Skeletal muscle satellite cell (primary cell): ENCODE results near the gene AFAP1.

Experiments used
- H3K27me3 ChIP-seq: 2 replicates; pipeline ENCODE4 v1.7.0; 2013; ENCODE audit warnings: low read length; ENCODE audit not compliant: control insufficient read depth, insufficient read depth
- H3K36me3 ChIP-seq: 2 replicates; pipeline ENCODE4 v1.7.0; 2013; ENCODE audit warnings: mild to moderate bottlenecking, control low read depth, low read length; ENCODE audit not compliant: insufficient read depth
- H3K4me1 ChIP-seq: 2 replicates; pipeline ENCODE4 v1.7.0; 2013; ENCODE audit warnings: low read length; ENCODE audit not compliant: control insufficient read depth, insufficient read depth
- H3K4me2 ChIP-seq: 2 replicates; pipeline ENCODE4 v1.7.0; 2013; ENCODE audit warnings: mild to moderate bottlenecking, low read length
- H3K4me3 ChIP-seq: 2 replicates; pipeline ENCODE4 v1.7.0; 2013; ENCODE audit warnings: low read length
- H3K9ac ChIP-seq: 2 replicates; pipeline ENCODE4 v1.7.0; 2013; ENCODE audit warnings: mild to moderate bottlenecking, low read depth, low read length, moderate library complexity
- H3K9me3 ChIP-seq: replicated peaks from 2 replicates; pipeline ENCODE4 v1.7.0; 2013; ENCODE audit warnings: mild to moderate bottlenecking, control low read depth, low read length

The AFAP1 gene

DNA sequence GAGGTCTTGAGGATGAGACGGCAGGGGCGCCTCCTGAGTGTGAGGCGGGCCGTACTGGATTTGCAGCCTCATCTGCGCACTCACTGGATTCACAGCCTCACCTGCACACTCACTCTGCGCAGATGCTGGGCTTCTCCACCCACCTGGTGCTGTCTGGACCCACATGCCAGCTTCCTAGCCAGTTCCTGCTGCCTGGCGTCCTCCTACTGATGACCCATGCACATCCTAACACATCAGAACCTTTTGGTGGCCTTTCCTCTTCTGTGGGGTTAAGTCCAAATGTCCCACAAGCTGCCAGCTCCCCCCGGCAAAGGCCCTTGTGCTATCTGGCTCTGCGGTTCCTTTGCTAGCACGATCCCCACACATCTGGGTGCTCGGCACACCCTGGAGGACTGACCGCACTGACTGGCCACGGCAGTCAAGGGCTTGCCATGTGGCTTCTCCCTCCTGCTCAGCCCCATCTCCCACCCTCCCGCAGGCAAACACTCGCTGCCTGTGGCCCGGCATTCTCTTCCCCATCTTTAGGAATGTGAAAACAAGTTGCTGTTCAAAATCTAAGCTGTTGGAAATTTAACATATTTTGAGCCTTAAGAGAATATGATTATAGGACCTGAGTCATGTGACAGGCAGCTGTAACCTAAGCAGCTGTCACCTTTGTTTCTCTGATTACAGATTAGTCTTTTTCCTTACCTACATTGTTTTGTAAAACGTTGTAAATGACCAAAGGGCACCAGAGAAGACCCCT, 39.4 kb upstream of the AFAP1 start:
- Histone ChIP-seq H3K4me1 (peaks cover 6% of the 10 kb centered on the region), H3K4me2 (no peak overlapping the region), H3K36me3 (no peaks in the 10 kb centered on the region), H3K9ac (no peak overlapping the region), H3K9me3 (no peaks in the 10 kb centered on the region), H3K27me3 (no peaks in the 10 kb centered on the region), H3K4me3 (no peak overlapping the region)

DNA sequence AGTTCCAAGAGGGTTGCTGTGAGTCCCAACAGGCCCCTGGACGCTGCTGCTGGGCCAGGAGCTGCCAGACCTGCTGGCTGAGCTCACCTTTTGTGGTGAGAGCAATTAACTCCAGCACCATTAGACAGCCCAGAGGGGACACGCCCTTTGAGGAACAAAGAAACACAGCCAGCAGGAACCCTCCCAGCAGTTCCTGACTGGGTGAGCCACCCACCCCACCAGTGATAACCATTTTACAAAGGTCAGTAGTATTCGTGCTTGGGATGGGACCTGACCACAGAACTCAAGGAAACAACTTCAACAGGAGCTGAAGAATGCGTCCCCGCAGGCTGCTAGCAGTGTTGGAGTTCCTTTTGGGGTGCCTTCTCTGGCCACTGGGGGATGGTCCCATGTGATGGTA, 38.8 kb upstream of the AFAP1 start:
- Histone ChIP-seq H3K4me2 (no peak overlapping the region), H3K9ac (no peak overlapping the region), H3K36me3 (no peaks in the 10 kb centered on the region), H3K27me3 (no peaks in the 10 kb centered on the region), H3K4me3 (no peak overlapping the region), H3K9me3 (no peaks in the 10 kb centered on the region), H3K4me1 (peaks cover 10% of the 10 kb centered on the region)

DNA sequence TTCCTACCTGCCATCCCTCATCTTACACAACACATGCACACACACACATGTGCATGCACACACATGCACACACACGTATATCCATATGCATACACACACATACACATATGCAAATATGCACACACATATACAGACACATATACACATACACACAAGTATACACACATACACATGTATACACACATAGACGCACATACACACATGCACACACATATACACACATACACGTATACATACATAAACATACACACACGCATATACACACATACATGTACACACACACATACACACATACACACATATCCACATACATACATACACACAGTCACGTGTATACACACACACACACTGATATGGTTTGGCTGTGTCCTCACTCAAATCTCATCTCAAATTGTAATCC, 37.0 kb upstream of the AFAP1 start:
- Histone ChIP-seq H3K27me3 (no peaks in the 10 kb centered on the region), H3K4me1 (peaks cover 10% of the 10 kb centered on the region), H3K9ac (no peak overlapping the region), H3K4me2 (no peak overlapping the region), H3K4me3 (no peak overlapping the region), H3K36me3 (no peaks in the 10 kb centered on the region), H3K9me3 (no peaks in the 10 kb centered on the region)

DNA sequence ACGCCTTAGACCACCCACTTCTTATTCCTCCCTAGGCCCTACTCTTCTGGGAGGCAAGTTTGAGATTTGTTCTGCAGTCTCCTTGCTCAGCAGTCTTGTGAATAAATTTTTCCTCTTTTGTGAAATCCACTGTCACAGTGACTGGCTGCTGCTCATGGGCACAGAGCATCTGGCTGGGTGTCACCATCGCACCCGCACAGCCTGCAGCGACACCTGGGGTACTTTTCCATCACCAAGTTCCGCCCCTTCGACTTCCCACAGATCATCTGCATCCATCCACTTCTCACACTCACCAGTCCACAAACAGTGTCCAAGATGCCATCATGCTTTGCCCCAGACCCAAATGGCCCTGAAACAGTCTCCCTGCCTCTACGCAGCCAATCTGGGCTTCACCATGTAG, 36.4 kb upstream of the AFAP1 start:
- H3K4me1 ChIP-seq = peaks cover 10% of the 10 kb centered on the region
- no peak overlapping the region for H3K4me2 ChIP-seq
- H3K27me3 ChIP-seq = no peaks in the 10 kb centered on the region
- no peaks in the 10 kb centered on the region for H3K9me3 ChIP-seq
- no peak overlapping the region for H3K9ac ChIP-seq
- no peaks in the 10 kb centered on the region for H3K36me3 ChIP-seq
- no peak overlapping the region for H3K4me3 ChIP-seq

DNA sequence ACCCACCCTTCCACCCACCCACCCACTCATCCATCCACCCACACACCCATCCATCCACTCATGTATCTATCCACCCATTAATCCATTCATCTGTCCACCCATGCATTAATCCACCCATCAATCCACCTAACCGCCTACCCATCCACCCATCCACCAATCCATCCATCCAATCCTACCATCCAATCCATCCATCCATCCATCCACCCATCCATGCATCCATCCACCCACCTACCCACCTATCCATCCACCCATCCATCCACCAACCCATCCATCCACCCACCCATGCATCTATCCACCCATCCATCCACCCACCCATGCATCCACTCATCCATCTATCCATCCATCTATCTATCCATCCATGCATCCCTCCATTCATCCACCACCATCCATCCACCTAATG, 34.8 kb upstream of the AFAP1 start:
- H3K36me3 ChIP-seq = no peaks in the 10 kb centered on the region
- no peak overlapping the region for H3K9ac ChIP-seq
- no peak overlapping the region for H3K4me3 ChIP-seq
- H3K27me3 ChIP-seq = no peaks in the 10 kb centered on the region
- no peak overlapping the region for H3K4me2 ChIP-seq
- H3K4me1 ChIP-seq = peaks cover 18% of the 10 kb centered on the region
- no peaks in the 10 kb centered on the region for H3K9me3 ChIP-seq

DNA sequence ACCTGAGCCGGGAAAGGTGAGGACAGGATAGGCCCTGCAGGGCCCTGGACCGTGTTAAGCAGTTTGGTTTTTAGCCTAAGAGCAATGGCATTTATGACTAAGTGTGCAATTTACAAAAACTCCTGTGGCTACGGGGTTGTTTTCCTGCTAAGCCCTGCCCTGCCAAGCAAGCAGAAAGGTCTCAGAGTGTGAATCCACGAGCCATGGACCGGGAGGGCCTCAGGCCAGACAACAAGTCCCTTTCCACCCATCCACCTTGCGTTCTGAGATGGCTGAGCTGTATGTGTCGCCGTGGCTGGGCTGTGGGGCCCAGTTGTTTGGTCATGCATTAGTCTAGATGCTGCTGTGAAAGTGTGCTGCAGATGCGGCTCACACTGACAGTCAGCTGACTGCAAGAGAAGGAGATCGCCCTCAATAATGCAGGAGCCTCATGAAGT, 33.9 kb upstream of the AFAP1 start:
- no peak overlapping the region for H3K4me3 ChIP-seq
- H3K9me3 ChIP-seq = no peaks in the 10 kb centered on the region
- H3K4me2 ChIP-seq = no peak overlapping the region
- no peak overlapping the region for H3K9ac ChIP-seq
- no peaks in the 10 kb centered on the region for H3K27me3 ChIP-seq
- no peaks in the 10 kb centered on the region for H3K36me3 ChIP-seq
- peaks cover 20% of the 10 kb centered on the region for H3K4me1 ChIP-seq

DNA sequence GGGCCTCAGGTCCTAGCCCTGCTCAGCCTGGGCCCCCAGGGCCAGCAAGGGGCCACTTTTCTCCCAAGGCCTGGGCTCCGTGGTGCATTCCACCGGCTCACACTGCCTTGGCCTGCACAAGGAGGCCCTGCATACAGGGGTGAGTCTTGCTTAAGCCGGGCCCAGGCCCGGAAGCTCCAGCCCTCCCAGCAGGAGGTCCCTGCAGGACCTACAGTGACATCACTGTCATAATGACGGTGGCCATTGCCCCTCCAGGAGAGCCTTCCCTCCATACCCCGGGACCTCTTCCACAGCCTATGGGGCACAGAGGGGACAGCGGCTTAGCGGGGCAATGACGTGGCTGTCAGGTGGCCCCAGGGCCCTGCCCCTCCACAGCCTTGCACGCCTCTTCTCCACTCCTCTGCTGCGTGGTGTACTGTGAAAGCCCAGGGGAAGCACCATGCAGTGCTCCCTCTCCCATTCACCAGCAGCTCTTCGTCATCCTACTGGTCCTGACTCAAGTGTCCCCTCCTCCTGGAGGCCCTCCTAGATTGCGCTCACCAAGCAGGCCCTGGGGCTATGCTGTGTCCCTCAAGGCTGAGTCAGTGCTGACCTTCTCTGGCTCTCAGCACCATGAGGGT, 32.3 kb upstream of the AFAP1 start:
- H3K9me3 ChIP-seq = no peaks in the 10 kb centered on the region
- peaks cover 14% of the 10 kb centered on the region for H3K4me1 ChIP-seq
- no peak overlapping the region for H3K4me3 ChIP-seq
- H3K27me3 ChIP-seq = no peaks in the 10 kb centered on the region
- no peak overlapping the region for H3K9ac ChIP-seq
- no peak overlapping the region for H3K4me2 ChIP-seq
- H3K36me3 ChIP-seq = no peaks in the 10 kb centered on the region

DNA sequence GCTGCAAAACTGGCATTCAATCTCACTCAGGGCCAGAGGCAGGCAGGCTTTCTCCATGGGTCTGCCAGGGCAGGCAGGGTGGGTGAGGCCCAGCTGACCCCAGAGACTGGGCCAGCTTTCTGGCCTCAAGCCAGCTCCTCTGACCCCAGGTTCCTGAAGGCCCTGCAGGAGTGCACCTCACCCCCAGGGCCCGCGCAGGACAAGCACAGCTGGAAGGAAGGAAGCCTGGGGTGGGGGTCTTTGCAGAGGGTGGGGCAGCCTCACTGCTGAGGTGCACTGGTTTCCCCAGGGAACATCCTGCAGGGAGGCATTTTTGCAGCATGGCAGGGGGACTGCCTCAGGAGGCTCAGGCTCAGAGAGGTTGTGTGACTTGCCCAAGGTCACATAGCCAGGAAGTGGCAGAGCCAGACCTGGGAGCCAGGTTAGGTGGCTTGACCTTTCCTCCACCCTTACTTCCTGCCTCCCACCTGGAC, 31.5 kb upstream of the AFAP1 start:
- Histone ChIP-seq H3K9ac (no peak overlapping the region), H3K36me3 (no peaks in the 10 kb centered on the region), H3K9me3 (no peaks in the 10 kb centered on the region), H3K4me2 (no peak overlapping the region), H3K4me3 (no peak overlapping the region), H3K4me1 (peaks cover 14% of the 10 kb centered on the region), H3K27me3 (no peaks in the 10 kb centered on the region)

DNA sequence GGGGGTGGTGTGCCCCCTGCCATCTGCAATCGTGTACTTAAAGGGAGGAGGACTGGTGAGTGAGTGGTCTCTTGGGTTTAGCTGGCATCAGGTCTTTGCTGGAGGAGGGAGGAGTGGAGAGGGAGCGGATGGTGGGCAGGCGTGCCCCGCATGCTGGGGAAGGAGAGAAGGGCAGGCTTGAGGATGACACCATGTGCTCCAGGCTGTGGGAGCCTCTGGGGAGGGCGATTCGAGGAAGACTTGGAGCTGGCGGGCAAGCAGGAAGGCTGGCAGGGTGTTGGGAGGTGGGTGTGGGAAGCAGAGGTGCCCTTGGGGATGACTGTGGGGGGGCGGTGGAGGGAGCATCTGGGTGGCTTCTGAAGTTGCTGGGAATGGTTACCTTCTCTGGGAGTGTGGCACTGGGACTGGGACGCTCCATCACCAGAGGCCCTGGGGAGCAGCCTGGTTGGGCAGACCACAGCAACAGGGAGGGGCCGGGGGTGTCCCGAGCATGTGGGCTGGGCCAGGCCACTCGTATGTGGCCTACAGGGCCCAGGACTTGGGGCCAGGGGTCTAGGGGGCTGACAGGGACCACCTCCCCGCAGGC, 30.8 kb upstream of the AFAP1 start:
- H3K27me3 ChIP-seq = no peaks in the 10 kb centered on the region
- no peak overlapping the region for H3K4me3 ChIP-seq
- H3K4me2 ChIP-seq = no peak overlapping the region
- no peak overlapping the region for H3K9ac ChIP-seq
- H3K36me3 ChIP-seq = no peaks in the 10 kb centered on the region
- peaks cover 14% of the 10 kb centered on the region for H3K4me1 ChIP-seq
- H3K9me3 ChIP-seq = no peaks in the 10 kb centered on the region

DNA sequence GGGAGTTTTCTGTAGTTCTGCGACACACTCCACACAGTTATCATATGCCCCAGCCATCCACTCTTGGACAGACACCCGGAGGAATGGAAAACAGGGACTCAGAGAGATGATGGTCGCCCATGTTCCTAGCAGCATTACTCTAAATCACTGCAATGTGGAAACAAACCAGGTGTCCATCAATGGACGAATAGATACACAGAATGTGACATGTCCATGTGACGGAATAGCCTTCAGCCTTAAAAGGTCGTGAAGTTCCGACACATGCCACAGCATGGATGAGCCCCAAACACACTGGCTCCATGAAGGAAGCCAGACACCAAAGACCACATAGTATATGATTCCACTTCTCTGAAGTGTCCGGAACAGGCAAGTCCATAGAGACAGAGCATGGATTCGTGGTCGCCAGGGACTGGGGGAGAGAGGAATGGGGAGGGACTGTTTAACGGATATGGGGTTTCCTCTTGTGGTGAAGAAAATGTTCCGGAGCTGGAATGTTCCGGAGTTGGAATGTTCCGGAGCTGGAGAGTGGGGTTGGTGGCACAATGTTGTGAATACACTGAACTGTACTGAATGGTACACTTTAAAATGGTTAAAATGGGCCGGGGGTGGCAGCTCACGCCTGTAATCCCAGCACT, 28.7 kb upstream of the AFAP1 start:
- Histone ChIP-seq H3K36me3 (no peaks in the 10 kb centered on the region), H3K27me3 (peaks cover 2% of the 10 kb centered on the region), H3K4me3 (no peak overlapping the region), H3K9me3 (no peaks in the 10 kb centered on the region), H3K4me1 (peaks cover 10% of the 10 kb centered on the region), H3K9ac (no peak overlapping the region), H3K4me2 (no peak overlapping the region)

DNA sequence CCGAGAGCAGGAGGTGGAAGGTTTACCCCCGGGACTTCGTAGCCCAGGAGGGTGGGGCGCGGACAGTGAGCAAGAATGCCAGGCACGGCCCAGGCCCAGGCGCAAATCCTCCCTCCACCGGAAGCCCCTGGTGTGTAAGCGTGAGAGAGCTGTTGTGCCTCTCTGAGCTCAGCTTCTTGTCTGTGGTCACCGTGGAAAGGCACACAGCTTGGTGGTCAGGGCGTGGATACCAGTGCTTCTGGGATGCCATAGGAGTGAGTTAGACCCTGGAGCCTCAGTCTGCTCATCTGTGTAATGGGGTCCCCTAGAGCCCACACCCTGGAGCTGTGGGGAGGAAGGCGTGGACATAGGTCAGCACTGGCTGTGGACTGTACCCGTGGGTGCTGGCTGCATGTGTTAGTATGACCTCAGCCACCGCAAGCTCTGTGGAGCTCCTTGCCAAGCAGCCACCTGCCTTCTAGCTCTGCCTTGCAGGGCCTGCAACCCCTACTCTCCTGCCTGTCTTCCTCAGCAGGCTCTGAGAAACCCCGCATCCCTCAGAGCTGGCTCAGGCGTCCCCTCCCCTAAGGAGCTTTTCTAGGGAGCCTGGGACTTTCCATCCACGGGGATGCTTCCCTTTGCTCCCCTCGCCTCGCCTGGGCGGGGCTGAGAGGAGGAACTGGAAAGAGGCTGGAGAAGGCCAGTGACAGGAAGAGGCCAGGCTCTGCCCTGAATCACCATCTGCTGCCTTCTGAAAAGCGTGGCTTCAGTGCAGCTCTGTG, 28.0 kb upstream of the AFAP1 start:
- H3K4me1 ChIP-seq = peaks cover 10% of the 10 kb centered on the region
- H3K36me3 ChIP-seq = no peaks in the 10 kb centered on the region
- no peak overlapping the region for H3K4me3 ChIP-seq
- no peak overlapping the region for H3K9ac ChIP-seq
- no peak overlapping the region for H3K4me2 ChIP-seq
- no peaks in the 10 kb centered on the region for H3K9me3 ChIP-seq
- peaks cover 9% of the 10 kb centered on the region for H3K27me3 ChIP-seq
